Adrenal gland (tissue), 12 donors: ENCODE results near the gene GRM8. TPM values are rescaled to one million over a fixed set of nuclear protein-coding genes. Genes with fewer than 3 reads are reported as not detected.

Experiments
- DNase-seq, 7 donors: peaks; one replicate each; pipeline ENCODE4 v3.0.0-alpha.2; 2019 to 2020
- H3K27ac ChIP-seq, 5 donors: fragments of 200-600 bp; sonication (generic) in 4 of 5; 1 replicate in 3 of 5; 2 replicates in 2 of 5; pipeline versions ENCODE4 v1.5.1 to v1.8.0; 2016 to 2020; ENCODE audit warnings: mild to moderate bottlenecking in 1 of 5
- H3K27me3 ChIP-seq: fragments of 200-600 bp; 2 replicates; pipeline ENCODE4 v1.8.0; 2021
- H3K36me3 ChIP-seq, 2 donors: fragments of 200-600 bp; replicated peaks in 1 of 2; 1 replicate in 1 of 2; 2 replicates in 1 of 2; pipeline versions ENCODE4 v1.5.1 to v1.8.0; 2018 to 2022
- H3K4me1 ChIP-seq, 2 donors: fragments of 200-600 bp; replicated peaks in 1 of 2; 1 replicate in 1 of 2; 2 replicates in 1 of 2; pipeline versions ENCODE4 v1.5.1 to v1.8.0; 2018 to 2021
- H3K4me3 ChIP-seq, 4 donors: fragments of 200-600 bp; sonication (generic) in 3 of 4; one replicate each; pipeline ENCODE4 v1.5.1; 2016 to 2018
- H3K9me3 ChIP-seq, 3 donors: fragments of 200-600 bp; sonication (generic) in 1 of 3; replicated peaks in 1 of 3; 1 replicate in 2 of 3; 2 replicates in 1 of 3; pipeline versions ENCODE4 v1.5.1 to v1.8.0; 2016 to 2021
- CTCF ChIP-seq, 6 experiments: fragments of 450-650 bp in 4 of 6; fragments of 200-600 bp in 2 of 6; sonication (generic) in 1 of 6; IDR thresholded peaks; 1 replicate in 5 of 6; 2 replicates in 1 of 6; pipeline versions ENCODE4 v1.5.1 to v1.8.0; 2016 to 2021; ENCODE audit warnings: antibody characterized with exemption in 6 of 6, mild to moderate bottlenecking in 2 of 6, moderate library complexity in 1 of 6
- POLR2A ChIP-seq, 2 donors: fragments of 450-650 bp; IDR thresholded peaks; one replicate each; pipeline ENCODE4 v1.6.1; 2017; ENCODE audit warnings: antibody characterized with exemption in 2 of 2, mild to moderate bottlenecking in 2 of 2, moderate library complexity in 1 of 2
- WGBS, 4 donors: extraction: QIAGEN DNeasy Blood & Tissue Kit in 2 of 4; methylation state at CpG; one replicate each; pipeline versions ENCODE4 v1.1.5 to v1.1.7; 2013 to 2017; 5-methylcytosine and 5-hydroxymethylcytosine counted together
- intact Hi-C, 2 donors: fragments of 100-400 bp; cut with DNase I; formaldehyde crosslinking; loops; one replicate each; pipeline versions ENCODE4 v1.14.1 to v1.15.0; 2022 to 2023
- microRNA counts, 2 donors: library from miRNA; unstranded; fragments of <30 nt; microRNA quantifications; one replicate each; lab custom pipeline; 2016
- microRNA-seq, 3 donors: library from miRNA; unstranded; fragments of <30 nt; microRNA quantifications; one replicate each; pipeline ENCODE4, GENCODE V29; 2017 to 2020
- polyA plus RNA-seq, 3 donors: library from polyadenylated mRNA; stranded (reverse); fragments of 200-250 nt in 2 of 3; fragments of 350-450 nt in 1 of 3; fragmentation: Illumina TruSeq in 1 of 3; extraction: RNeasy Lipid Tissue Mini Kit (QIAGEN cat#74804) in 1 of 3; gene quantifications; one replicate each; pipeline ENCODE4 v1.2.3, GENCODE V29; 2013 to 2014
- small RNA-seq, 2 donors: library from RNA; depleted of rRNA; stranded (forward); fragments of <200 nt; gene quantifications; one replicate each; pipeline ENCODE3, GENCODE V24; 2016
- total RNA-seq, 9 donors: library from RNA; depleted of rRNA in 4 of 9; stranded (reverse); fragments of >200 nt in 4 of 9; fragments of 120-200 nt in 1 of 9; fragmentation: NEBNext Ultra II Directional in 1 of 9; extraction: Animal tissue kit (Norgen Biotek cat#: 25700) in 1 of 9; gene quantifications; one replicate each; pipeline versions ENCODE4 v1.1.0 to v1.2.4, GENCODE V29; 2013 to 2023
- donor health status: healthy with polysubstance abuse.
- donor health status: Bipolar disorder and iron deficiency.
- donor health status: DM: yes; HTN: yes; CAD: no.
- donor health status: DM: no; HTN: no; CAD: no.
- donor health status: DM: no; HTN: no; CAD: no.
- donor health status: DM: yes; HTN: yes; CAD: no.

GRM8 gene
- total and polyA plus RNA-seq, 12 donors, result 0.10 to 2.5 (median 0.92) TPM; not detected in 5

DNA sequence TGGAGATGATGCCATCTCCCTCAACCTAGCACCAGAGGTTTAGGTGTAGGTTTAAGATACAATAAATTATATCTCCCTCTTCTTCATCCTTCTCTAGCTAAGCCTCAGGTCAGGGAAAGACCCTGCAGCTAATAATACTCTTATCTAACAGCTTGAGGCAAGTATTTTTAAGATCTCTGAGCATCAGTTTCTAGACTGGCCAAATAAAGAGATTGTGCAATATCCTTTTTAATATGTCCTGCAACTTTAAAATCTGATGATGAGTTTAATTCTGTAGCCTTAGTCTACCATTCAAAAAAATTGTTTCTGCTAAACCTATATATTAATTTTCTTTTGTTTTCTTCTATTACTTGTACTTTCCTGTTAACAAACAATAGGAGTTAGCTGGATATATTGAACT lies 850.8 kb downstream of the GRM8 start:
- DNase-seq, result no peak
- H3K9me3 ChIP-seq, result no peaks in the 10 kb centered on the region
- no peak overlapping the region for H3K4me3 ChIP-seq
- no peaks in the 10 kb centered on the region for H3K36me3 ChIP-seq
- no peak overlapping the region for H3K27ac ChIP-seq
- TF ChIP-seq POLR2A (IDR thresholded peaks at IDR 0.05), result no peak
- TF ChIP-seq CTCF (IDR thresholded peaks at IDR 0.05), result no peak
- intact Hi-C loops, result no loop called here
- H3K4me1 ChIP-seq, result no peaks in the 10 kb centered on the region
- no peaks in the 10 kb centered on the region for H3K27me3 ChIP-seq

GRCh38 chr7:126398851-126399529 lies 853.8 kb downstream of the GRM8 start:
- H3K27me3 ChIP-seq, result no peaks in the 10 kb centered on the region
- H3K36me3 ChIP-seq, result no peaks in the 10 kb centered on the region
- no peaks in the 10 kb centered on the region for H3K4me1 ChIP-seq
- H3K4me3 ChIP-seq, result no peak overlapping the region
- peaks cover 0 to 3% (median 0%) of the 10 kb centered on the region in 3 donors for H3K9me3 ChIP-seq
- intact Hi-C loops, result no loop called here
- TF ChIP-seq CTCF (IDR thresholded peaks at IDR 0.05), result no peak
- TF ChIP-seq POLR2A (IDR thresholded peaks at IDR 0.05), result no peak
- WGBS, 4 donors, result 65 to 78% (median 69%) methylated on average over 3 of the region's 3 CpGs
- no peak overlapping the region for H3K27ac ChIP-seq
- peak in 1 of 7 donors; percentile 53 for DNase-seq

DNA sequence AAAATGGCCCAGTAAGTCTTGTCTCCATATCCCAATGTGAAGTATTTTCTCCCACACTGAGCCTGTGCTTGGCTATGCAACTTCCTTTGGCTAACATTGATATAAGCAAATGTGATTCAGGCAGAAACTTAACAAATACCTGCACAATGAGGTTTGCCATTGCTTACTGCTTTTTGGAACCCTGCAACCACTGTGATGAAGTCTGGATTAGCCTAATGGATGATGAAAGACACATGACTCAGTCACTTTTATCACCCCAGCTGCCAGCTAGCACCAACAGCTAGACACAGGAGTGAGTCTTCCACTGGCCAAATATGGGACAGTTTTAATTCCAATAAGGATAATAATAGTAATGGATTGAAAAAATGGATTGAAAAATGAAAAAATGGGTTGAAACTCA lies 854.5 kb downstream of the GRM8 start:
- Histone ChIP-seq H3K27me3 (no peaks in the 10 kb centered on the region), H3K4me3 (no peak overlapping the region), H3K9me3 (peaks cover 0 to 4% (median 0%) of the 10 kb centered on the region in 3 donors), H3K27ac (no peak overlapping the region), H3K4me1 (no peaks in the 10 kb centered on the region), H3K36me3 (no peaks in the 10 kb centered on the region)
- intact Hi-C loops, result no loop called here
- DNase-seq, result no peak
- TF ChIP-seq POLR2A (IDR thresholded peaks at IDR 0.05), result no peak
- TF ChIP-seq CTCF (IDR thresholded peaks at IDR 0.05), result no peak

DNA sequence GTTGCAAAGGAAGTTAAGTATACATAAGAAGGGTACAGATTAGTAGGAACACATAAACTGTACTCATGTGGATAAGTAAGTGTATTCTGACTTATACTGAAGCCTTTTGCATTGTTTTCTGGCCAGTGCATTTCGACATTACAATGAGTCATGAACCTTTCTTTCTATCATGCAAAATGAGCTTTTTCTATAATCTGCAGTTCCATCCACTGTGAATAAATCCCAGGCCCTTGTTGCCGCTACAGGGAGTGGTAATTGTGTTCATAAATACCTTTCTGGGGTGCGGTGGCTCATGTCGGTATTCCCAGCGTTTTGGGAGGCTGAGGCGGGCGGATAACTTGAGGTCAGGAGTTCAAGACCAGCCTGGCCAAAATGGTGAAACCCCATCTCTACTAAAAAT lies 858.3 kb downstream of the GRM8 start:
- H3K4me1 ChIP-seq, result no peaks in the 10 kb centered on the region
- intact Hi-C loops, result no loop called here
- no peak overlapping the region for H3K4me3 ChIP-seq
- peaks cover 0 to 4% (median 0%) of the 10 kb centered on the region in 3 donors for H3K9me3 ChIP-seq
- H3K27ac ChIP-seq, result no peak overlapping the region
- no peaks in the 10 kb centered on the region for H3K36me3 ChIP-seq
- no peaks in the 10 kb centered on the region for H3K27me3 ChIP-seq
- no peak for DNase-seq
- 70 to 82% (median 75%) methylated on average over 7 of the region's 7 CpGs for WGBS, 4 donors
- TF ChIP-seq POLR2A (IDR thresholded peaks at IDR 0.05) (no peak), CTCF (IDR thresholded peaks at IDR 0.05) (no peak)

MicroRNAs within 50 kb of the gene (microRNA counts, 767-probe panel; counts per million panel counts)
- microRNA hsa-miR-592 (lab: Ali Mortazavi, UCI), result 0 counts per million in 2 donors

Small RNA genes within 50 kb of the gene (microRNA-seq; reads per million reads assigned to microRNA genes)
- 0 to 2.2 (median 1.5) reads per million in 3 donors for gene MIR592

Small RNA genes within 50 kb of the gene (small RNA-seq; reads per million reads assigned to genes)
- 0.24 to 0.33 reads per million in 2 donors for gene MIR592

Other genes with a start within 250 kb of the GRM8 start
- 10 to 100 TPM; 17.5 to 41.6 (median 29.8) TPM for gene ZNF800, start 139.8 kb upstream of the GRM8 start, total RNA-seq
- 10 to 100 TPM; 11.0 to 21.5 (median 15.4) TPM for gene ZNF800, start 139.8 kb upstream of the GRM8 start, polyA plus RNA-seq